Thyroid gland (tissue), 4 donors: ENCODE results near the gene LMO2. TPM values are rescaled to one million over a fixed set of nuclear protein-coding genes. Genes with fewer than 3 reads are reported as not detected.
A peak's percentile ranks its signal among the peaks of the same experiment; 100 is the strongest.

Experiments
- DNase-seq, 2 donors: peaks; one replicate each; pipeline ENCODE4 v3.0.0-alpha.2; 2019
- H3K27ac ChIP-seq, 3 donors: fragments of 200-600 bp; sonication (generic); 1 replicate in 2 of 3; 2 replicates in 1 of 3; pipeline ENCODE4 v1.5.1; 2016 to 2019; ENCODE audit warnings: mild to moderate bottlenecking in 1 of 3, moderate library complexity in 1 of 3
- H3K27me3 ChIP-seq: fragments of 200-600 bp; sonication (generic); one replicate; pipeline ENCODE4 v1.5.1; 2019
- H3K36me3 ChIP-seq, 2 donors: fragments of 200-600 bp; sonication (generic); one replicate each; pipeline ENCODE4 v1.5.1; 2016 to 2019
- H3K4me1 ChIP-seq, 2 donors: fragments of 200-600 bp; sonication (generic); one replicate each; pipeline ENCODE4 v1.5.1; 2017 to 2019
- H3K4me3 ChIP-seq, 3 donors: fragments of 200-600 bp; sonication (generic); replicated peaks in 1 of 3; 1 replicate in 2 of 3; 2 replicates in 1 of 3; pipeline ENCODE4 v1.5.1; 2016; ENCODE audit warnings: mild to moderate bottlenecking in 1 of 3
- H3K9me3 ChIP-seq: fragments of 200-600 bp; sonication (generic); one replicate; pipeline ENCODE4 v1.5.1; 2017
- CTCF ChIP-seq, 6 experiments: fragments of 200-600 bp in 3 of 6; fragments of 450-650 bp in 3 of 6; sonication (generic) in 3 of 6; IDR thresholded peaks; one replicate each; pipeline ENCODE4 v1.5.1; 2016 to 2019; ENCODE audit warnings: antibody characterized with exemption in 6 of 6, mild to moderate bottlenecking in 2 of 6, inconsistent platforms in 1 of 6, moderate library complexity in 1 of 6
- POLR2A ChIP-seq, 2 donors: fragments of 450-650 bp; IDR thresholded peaks; one replicate each; pipeline ENCODE4 v1.6.1; 2017; ENCODE audit warnings: antibody characterized with exemption in 2 of 2, mild to moderate bottlenecking in 2 of 2, moderate library complexity in 1 of 2
- WGBS, 2 donors: methylation state at CpG; one replicate each; pipeline ENCODE4 v1.1.5; 2017; 5-methylcytosine and 5-hydroxymethylcytosine counted together
- intact Hi-C: fragments of 100-400 bp; cut with DNase I; formaldehyde crosslinking; loops from one replicate; pipeline ENCODE4 v1.15.1; 2023
- total RNA-seq, 4 donors: library from RNA; depleted of rRNA; stranded (reverse); fragments of >200 nt; gene quantifications; one replicate each; pipeline ENCODE4 v1.2.3, GENCODE V29; 2016

The LMO2 gene
- total RNA-seq, 4 donors from 2014 or later, result 20.7 to 51.5 (median 40.3) TPM

DNA sequence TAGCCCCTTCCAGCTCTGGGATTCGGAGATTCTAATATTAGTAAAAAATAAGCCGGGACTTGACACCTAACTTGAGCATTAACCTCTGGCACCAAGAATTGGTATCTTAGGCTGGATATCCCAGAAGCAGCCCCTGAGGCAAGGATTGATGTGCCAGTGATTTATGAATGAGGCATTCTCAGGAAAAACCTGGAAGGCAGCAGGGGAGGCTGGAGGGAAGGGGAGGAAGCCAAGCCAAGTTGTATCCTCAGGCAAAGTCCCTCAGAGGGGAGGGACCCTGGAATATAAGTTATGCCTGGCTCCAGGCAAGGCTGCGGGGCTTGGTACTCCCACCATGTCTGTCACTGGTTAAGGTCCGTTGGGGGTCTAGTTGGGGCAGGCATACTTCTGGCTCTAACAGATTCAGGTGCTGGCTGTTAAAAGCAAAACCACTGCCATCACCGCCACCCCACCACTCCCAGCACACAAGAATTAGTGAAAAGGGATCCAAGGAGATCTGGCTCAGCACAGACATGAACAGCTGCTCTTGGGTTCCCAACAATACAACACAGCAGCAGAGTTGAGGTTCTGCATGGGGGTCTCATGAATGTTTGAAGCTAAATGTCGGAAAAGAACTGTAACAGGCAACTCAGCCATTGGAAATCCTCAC is 29.8 kb downstream of the LMO2 start:
- WGBS, 2 donors, result 80 to 84% methylated on average over 6 of the region's 6 CpGs
- DNase-seq, result no peak
- Histone ChIP-seq H3K4me1 (peaks cover 0 to 6% of the 10 kb centered on the region in 2 donors), H3K27ac (peak overlapping the region in 1 of 3 donors; percentile 48), H3K27me3 (no peaks in the 10 kb centered on the region), H3K4me3 (no peak overlapping the region), H3K36me3 (no peaks in the 10 kb centered on the region), H3K9me3 (no peaks in the 10 kb centered on the region)
- intact Hi-C loops, result loop anchor here (5.0 kb wide), 1 partner anchor 105 kb away; no protein-coding TSS in a partner anchor
- TF ChIP-seq POLR2A (IDR thresholded peaks at IDR 0.05) (no peak), CTCF (IDR thresholded peaks at IDR 0.05) (no peak)

DNA sequence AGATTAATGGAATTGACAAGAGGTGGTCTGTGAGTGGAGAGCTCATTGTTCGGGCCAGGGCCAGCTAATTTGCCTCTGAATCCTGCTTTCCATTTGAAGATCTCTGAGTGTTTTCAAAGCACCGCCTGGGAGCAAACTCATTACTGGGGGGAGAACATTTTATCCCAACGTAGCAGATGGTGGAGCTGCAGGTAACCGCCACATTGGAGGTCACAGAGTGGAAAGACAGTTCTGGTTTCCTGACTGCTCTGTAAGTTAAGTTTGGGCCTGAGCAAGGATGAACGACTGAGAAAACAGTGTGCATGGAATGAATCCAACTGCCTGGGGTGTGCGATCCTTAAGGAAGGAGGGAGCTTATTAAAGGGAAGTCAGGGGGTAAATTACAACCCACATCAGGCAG is 30.5 kb downstream of the LMO2 start:
- no peaks in the 10 kb centered on the region for H3K27me3 ChIP-seq
- H3K4me3 ChIP-seq, result no peak overlapping the region
- intact Hi-C loops, result loop anchor here (5.0 kb wide), 1 partner anchor 106 kb away; no protein-coding TSS in a partner anchor
- DNase-seq, result no peak
- 64 to 73% methylated on average over 6 of the region's 6 CpGs for WGBS, 2 donors
- H3K27ac ChIP-seq, result peak overlapping the region in 1 of 3 donors; percentile 48
- H3K9me3 ChIP-seq, result no peaks in the 10 kb centered on the region
- H3K4me1 ChIP-seq, result peaks cover 0 to 6% of the 10 kb centered on the region in 2 donors
- no peaks in the 10 kb centered on the region for H3K36me3 ChIP-seq
- TF ChIP-seq CTCF (IDR thresholded peaks at IDR 0.05), result no peak
- TF ChIP-seq POLR2A (IDR thresholded peaks at IDR 0.05), result no peak

DNA sequence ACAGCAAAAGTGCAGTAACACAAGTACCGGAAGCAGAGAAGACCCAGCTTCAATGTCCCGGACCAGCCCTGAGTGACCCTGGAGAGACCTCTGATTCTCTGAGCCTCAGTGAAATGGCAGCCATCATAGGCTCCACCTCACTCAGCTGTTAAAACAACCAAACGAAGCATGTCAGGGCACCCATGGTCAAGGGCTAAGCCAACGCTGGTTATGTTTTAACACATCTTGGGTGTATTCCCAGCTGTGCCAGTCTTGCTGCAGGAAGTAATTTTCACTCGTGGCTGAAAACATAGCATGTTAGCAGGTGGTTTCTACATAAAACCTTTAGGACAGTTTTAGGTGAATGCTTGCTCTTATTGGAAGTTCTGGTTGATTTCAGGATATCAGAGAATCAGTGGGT is 30.9 kb downstream of the LMO2 start:
- whole genome bisulfite sequencing, 2 donors, result 49 to 61% methylated on average over 5 of the region's 5 CpGs
- TF ChIP-seq POLR2A (IDR thresholded peaks at IDR 0.05) (no peak), CTCF (IDR thresholded peaks at IDR 0.05) (no peak)
- Histone ChIP-seq H3K4me1 (peaks cover 0 to 6% of the 10 kb centered on the region in 2 donors), H3K27me3 (no peaks in the 10 kb centered on the region), H3K4me3 (no peak overlapping the region), H3K36me3 (no peaks in the 10 kb centered on the region), H3K9me3 (no peaks in the 10 kb centered on the region), H3K27ac (no peak overlapping the region)
- no peak for DNase-seq
- intact Hi-C loops, result loop anchor here (5.0 kb wide), 1 partner anchor 106 kb away; no protein-coding TSS in a partner anchor

DNA sequence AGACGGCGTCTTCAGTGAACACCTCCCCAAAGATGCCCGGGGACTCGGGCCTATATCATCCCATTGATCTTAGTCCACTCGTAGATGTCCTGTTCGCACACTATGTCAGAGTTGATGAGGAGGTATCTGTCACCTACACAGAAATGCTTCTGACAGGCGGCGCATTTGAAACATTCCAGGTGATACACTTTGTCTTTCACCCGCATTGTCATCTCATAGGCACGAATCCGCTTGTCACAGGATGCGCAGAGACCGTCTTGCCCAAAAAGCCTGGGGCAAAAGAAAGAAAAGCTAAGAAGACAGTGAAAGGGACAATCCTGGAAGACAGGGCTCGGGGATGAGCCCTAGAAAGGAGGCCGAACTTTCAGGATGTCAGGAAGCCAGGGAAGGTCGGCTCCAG is 32.6 kb downstream of the LMO2 start:
- 90 to 93% methylated on average over 16 of the region's 16 CpGs for WGBS, 2 donors
- DNase-seq, result no peak
- H3K27ac ChIP-seq, result no peak overlapping the region
- intact Hi-C loops, result no loop called here
- H3K36me3 ChIP-seq, result no peaks in the 10 kb centered on the region
- H3K4me3 ChIP-seq, result no peak overlapping the region
- TF ChIP-seq CTCF (IDR thresholded peaks at IDR 0.05), result no peak
- no peak for TF ChIP-seq POLR2A (IDR thresholded peaks at IDR 0.05)
- no peaks in the 10 kb centered on the region for H3K9me3 ChIP-seq
- H3K4me1 ChIP-seq, result peaks cover 0 to 6% of the 10 kb centered on the region in 2 donors
- no peaks in the 10 kb centered on the region for H3K27me3 ChIP-seq

- intact Hi-C loops, result no loop called here
- DNase-seq, result peak; percentile 46 to 59
- Histone ChIP-seq H3K27me3 (no peaks in the 10 kb centered on the region), H3K4me3 (no peak overlapping the region), H3K9me3 (no peaks in the 10 kb centered on the region), H3K27ac (no peak overlapping the region), H3K36me3 (no peaks in the 10 kb centered on the region), H3K4me1 (peaks cover 0 to 6% of the 10 kb centered on the region in 2 donors)
- WGBS, 2 donors, result 3 to 4% methylated on average over 10 of the region's 10 CpGs
- TF ChIP-seq POLR2A (IDR thresholded peaks at IDR 0.05) (no peak), CTCF (IDR thresholded peaks at IDR 0.05) (peak; percentile 35 to 75 (median 54))
Measured at GRCh38 chr11:33857933-33858371, 33.9 kb downstream of the LMO2 start.
